Measurements from ENCODE around the gene FBXO42. TPM values are rescaled to one million over a fixed set of nuclear protein-coding genes. Genes with fewer than 3 reads are reported as not detected.

Gene FBXO42
- total and polyA plus RNA-seq, 2 of the 8 experiments (the other 6 are each of a cell fraction or from before 2014, with no cell fraction given), result 15.1 to 17.0 TPM

DNA sequence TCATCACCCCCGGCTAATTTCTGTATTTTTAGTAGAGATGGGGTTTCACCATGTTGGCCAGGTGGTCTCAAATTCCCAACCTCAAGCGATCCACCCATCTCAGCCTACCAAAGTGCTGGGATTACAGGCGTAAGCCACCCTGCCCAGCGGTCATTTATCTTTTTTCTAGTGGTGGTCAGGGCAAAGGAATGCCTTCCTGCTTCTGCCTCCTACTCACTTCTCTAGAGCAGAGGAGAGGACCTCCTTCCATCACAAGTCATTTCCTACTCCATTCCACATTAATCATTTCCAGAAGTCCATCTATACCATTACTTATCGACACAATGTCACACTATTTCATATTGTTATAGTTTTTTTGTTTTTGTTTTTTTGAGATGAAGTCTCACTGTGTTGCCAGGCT lies 13.3 kb downstream of the FBXO42 start (continued):
- TF ChIP-seq CHD7 (IDR thresholded peaks at IDR 0.05; ENCODE audit: insufficient replicate concordance, low read length) (no peak), NRF1 (IDR thresholded peaks at IDR 0.05; ENCODE audit: low read depth, low read length) (no peak), YY1 (IDR thresholded peaks at IDR 0.05; ENCODE audit: low read depth, low read length) (no peak), POLR2AphosphoS5 (IDR thresholded peaks at IDR 0.05; ENCODE audit: low read depth, low read length) (no peak), CTBP2 (IDR thresholded peaks at IDR 0.05; ENCODE audit: borderline replicate concordance, insufficient read depth, insufficient read length, low read length) (no peak), USF2 (IDR thresholded peaks at IDR 0.05; ENCODE audit: low read length) (no peak), TAF1 (IDR thresholded peaks at IDR 0.05; ENCODE audit: low read depth, low read length) (no peak), TAF7 (optimal IDR thresholded peaks at IDR 0.05; ENCODE audit: borderline replicate concordance, low read depth, low read length) (no peak), HDAC6 (IDR thresholded peaks at IDR 0.05; ENCODE audit: low read depth, low read length) (no peak), SP2 (IDR thresholded peaks at IDR 0.05; ENCODE audit: low read length) (no peak), NANOG (IDR thresholded peaks at IDR 0.05; ENCODE audit: insufficient read depth, low read depth, low read length, poor library complexity, severe bottlenecking) (no peak)
